Measurements from ENCODE around the gene ZNRF3.

ZNRF3 gene

DNA sequence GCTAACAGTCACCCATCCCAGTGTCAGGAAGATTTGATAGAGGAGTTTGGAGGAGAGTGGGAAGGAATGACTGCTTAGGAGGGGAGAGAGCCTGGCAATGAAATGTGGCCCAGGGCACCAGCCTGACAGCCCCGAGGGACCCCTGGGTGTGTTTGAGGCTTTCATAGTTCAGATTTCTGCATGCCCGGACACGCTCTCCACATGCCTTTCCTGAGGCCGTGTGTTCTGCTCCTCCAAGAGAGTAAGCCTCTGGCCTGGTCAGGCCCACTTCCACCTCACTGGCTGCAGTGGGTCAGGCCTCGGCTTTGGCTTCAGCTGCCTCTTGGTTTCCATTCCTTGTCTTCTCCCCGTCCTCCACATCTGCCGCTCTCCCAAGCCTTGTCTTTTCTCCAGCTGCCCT is 99.8 kb downstream of the ZNRF3 start:
- peak overlapping the region; percentile 56 for H3K27ac ChIP-seq
- TF ChIP-seq, protein P1, sequence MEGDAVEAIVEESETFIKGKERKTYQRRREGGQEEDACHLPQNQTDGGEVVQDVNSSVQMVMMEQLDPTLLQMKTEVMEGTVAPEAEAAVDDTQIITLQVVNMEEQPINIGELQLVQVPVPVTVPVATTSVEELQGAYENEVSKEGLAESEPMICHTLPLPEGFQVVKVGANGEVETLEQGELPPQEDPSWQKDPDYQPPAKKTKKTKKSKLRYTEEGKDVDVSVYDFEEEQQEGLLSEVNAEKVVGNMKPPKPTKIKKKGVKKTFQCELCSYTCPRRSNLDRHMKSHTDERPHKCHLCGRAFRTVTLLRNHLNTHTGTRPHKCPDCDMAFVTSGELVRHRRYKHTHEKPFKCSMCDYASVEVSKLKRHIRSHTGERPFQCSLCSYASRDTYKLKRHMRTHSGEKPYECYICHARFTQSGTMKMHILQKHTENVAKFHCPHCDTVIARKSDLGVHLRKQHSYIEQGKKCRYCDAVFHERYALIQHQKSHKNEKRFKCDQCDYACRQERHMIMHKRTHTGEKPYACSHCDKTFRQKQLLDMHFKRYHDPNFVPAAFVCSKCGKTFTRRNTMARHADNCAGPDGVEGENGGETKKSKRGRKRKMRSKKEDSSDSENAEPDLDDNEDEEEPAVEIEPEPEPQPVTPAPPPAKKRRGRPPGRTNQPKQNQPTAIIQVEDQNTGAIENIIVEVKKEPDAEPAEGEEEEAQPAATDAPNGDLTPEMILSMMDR (conservative IDR thresholded peaks at IDR 0.05) = no peak

GRCh38 chr22:28983788-28984441 is 100.5 kb downstream of the ZNRF3 start:
- TF ChIP-seq, protein P1 (conservative IDR thresholded peaks at IDR 0.05) = no peak
- H3K27ac ChIP-seq = peak overlapping the region; percentile 56

DNA sequence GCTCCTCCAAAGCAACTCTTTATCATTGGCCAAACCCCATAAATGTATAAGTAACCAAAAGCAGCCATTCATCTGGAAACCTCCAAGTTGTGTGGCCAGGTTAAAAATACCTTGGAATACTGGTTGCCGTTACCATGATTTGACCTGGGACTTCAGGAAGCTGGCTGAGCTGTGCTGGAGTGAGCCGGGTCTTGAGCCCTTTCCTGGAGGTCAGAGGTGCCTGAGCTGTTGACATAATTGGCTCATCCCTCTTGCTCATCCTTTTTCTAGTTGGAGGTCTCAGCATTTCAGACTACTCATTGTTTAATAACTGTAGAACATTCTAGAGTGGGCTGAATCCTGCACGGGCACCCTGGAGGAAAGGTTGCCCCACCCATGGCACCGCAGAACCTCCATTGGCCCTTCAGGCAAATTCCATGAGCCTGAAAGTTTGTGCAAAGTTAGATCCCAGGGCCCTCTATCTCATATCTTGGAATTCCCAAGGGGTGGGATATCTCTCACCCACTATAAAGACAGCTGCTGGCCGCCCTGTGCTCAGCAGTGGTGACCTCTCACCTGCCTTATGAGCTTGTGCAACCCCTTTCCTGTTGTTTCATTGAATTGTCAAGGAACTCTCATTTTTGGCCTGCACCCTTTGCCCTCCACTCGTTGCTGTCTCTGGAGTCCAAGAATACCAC is 101.2 kb downstream of the ZNRF3 start:
- TF ChIP-seq, protein P1 (conservative IDR thresholded peaks at IDR 0.05) = no peak
- H3K27ac ChIP-seq = peak overlapping the region; percentile 56

DNA sequence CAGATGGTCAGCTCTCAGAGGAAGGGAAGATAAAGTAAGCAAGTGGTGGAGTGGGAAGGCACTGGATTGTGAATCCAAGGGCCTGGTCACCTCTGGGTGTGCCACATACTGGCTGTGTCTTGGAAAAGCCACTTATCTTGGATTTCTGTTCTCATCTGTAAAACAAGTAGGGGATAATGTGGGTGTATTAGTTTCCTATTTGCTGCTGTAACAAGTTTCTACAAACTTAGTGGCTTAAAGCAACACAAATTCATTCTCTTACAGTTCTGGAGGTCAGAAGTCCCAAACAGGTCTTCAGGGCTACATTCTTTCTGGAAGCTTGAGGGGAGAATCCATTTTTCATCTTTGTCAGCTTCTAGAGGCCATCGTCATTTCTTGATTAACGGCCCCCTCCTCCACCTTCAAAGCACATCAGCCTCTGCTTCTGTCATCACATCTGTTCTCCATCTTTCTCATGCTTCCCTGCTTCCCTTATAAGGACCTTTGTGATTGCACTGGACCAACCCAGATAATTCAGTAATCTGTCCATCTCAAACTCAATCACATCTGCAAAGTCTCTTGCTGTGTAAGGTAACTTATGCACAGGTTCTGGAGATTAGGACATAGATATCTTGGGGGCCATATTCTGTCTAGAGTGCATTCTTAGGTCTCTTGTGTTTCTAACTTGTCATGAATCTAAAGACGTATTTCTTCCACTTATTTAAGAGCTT is 102.4 kb downstream of the ZNRF3 start:
- TF ChIP-seq, protein P1 (conservative IDR thresholded peaks at IDR 0.05) = no peak
- H3K27ac ChIP-seq = no peak overlapping the region

GRCh38 chr22:28986366-28986765 is 103.0 kb downstream of the ZNRF3 start:
- no peak overlapping the region for H3K27ac ChIP-seq
- TF ChIP-seq, protein P1 (conservative IDR thresholded peaks at IDR 0.05) = no peak

- TF ChIP-seq, protein P1 (conservative IDR thresholded peaks at IDR 0.05) = no peak
- no peak overlapping the region for H3K27ac ChIP-seq
Measured at GRCh38 chr22:28988457-28988856, 105.1 kb downstream of the ZNRF3 start.

DNA sequence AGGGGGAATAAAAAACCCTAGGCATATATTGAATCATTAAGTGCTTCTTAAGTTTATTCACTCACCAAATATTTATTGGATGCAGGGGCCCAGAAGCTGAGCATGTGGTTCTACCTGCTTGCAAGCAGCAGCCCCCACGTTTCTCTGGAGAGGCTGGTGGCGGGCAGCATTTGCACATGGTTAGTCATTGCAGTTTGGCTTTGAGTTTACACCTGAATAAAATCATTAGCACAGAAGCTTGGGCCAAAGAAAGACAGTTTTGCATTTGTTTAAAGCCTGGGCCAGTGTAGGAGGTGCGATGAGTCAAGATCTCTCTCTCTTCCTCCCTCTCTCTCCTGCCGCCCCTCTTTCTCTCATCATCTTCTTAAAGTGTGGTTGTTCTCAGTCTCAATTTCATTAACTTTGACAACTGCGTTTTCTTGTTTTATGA is 105.7 kb downstream of the ZNRF3 start:
- TF ChIP-seq, protein P1 (conservative IDR thresholded peaks at IDR 0.05) = no peak
- H3K27ac ChIP-seq = no peak overlapping the region
